ENCODE measurements around the gene GRWD1. TPM values are rescaled to one million over a fixed set of nuclear protein-coding genes. Genes with fewer than 3 reads are reported as not detected.
"Not testable (repeated sequence)": the region's sequence is repeated elsewhere in the genome, so short reads cannot be mapped to it uniquely, and the experiment has no call there.

GRWD1 gene
- total RNA-seq, 8 experiments from 2014 or later, result 10.6 to 46.5 (median 21.8) TPM

GRCh38 chr19:48480183-48480557, 34.4 kb downstream of the GRWD1 start:
- peak overlapping the region in 3 of 5 donors; percentile 5 to 18 (median 11) for H3K4me3 ChIP-seq
- in situ Hi-C loops (cut with MboI; ENCODE audit: low pct_unique_long_range_greater_than_20kb in 2 of 9, low sequenced_read_pairs in 9 of 9, unreplicated experiment in 9 of 9), result loop anchor here in 2 of 9 experiments (25.0 kb wide), 1 partner anchor 107 kb away; no protein-coding TSS in a partner anchor
- ATAC-seq (replicated peaks in 6 of 8), result peak; percentile 8 to 73 (median 26)

GRCh38 chr19:48480558-48481500, 35.0 kb downstream of the GRWD1 start:
- in situ Hi-C loops (cut with MboI; ENCODE audit: low pct_unique_long_range_greater_than_20kb in 2 of 9, low sequenced_read_pairs in 9 of 9, unreplicated experiment in 9 of 9), result loop anchor here in 2 of 9 experiments (25.0 kb wide), 1 partner anchor 106 kb away; no protein-coding TSS in a partner anchor
- H3K4me1 ChIP-seq (replicated peaks in 1 of 2), result peaks cover 9 to 17% of the 10 kb centered on the region in 2 donors
- WGBS, 10 experiments, result 10 to 94% (median 57%) methylated on average over 4 to 18 of the region's 52 CpGs; no CpG with 5 or more reads in 2 of the 10 experiments
- ATAC-seq (replicated peaks in 6 of 8), result peak; percentile 58 to 78 (median 70)
- peak overlapping the region in 3 of 5 donors; percentile 5 to 18 (median 11) for H3K4me3 ChIP-seq
- peak overlapping the region; percentile 19 to 71 for H3K27ac ChIP-seq

More at GRCh38 chr19:48480183-48480557, 34.4 kb downstream of the GRWD1 start:
- 30 to 48% methylated on average over 5 of the region's 32 CpGs; no CpG with 5 or more reads in 8 of the 10 experiments for WGBS, 10 experiments
- Histone ChIP-seq H3K4me1 (replicated peaks in 1 of 2) (peaks cover 9 to 17% of the 10 kb centered on the region in 2 donors), H3K27ac (peak overlapping the region in 1 of 2 donors; percentile 71)

GRCh38 chr19:48481846-48482639, 36.3 kb downstream of the GRWD1 start:
- Histone ChIP-seq H3K4me1 (replicated peaks in 1 of 2) (peaks cover 9 to 17% of the 10 kb centered on the region in 2 donors), H3K4me3 (no peak overlapping the region), H3K27ac (no peak overlapping the region)
- ATAC-seq (replicated peaks in 6 of 8), result peak in 1 of 8 experiments; percentile 6
- in situ Hi-C loops (cut with MboI; ENCODE audit: low pct_unique_long_range_greater_than_20kb in 2 of 9, low sequenced_read_pairs in 9 of 9, unreplicated experiment in 9 of 9), result loop anchor here in 2 of 9 experiments (25.0 kb wide), 1 partner anchor 105 kb away; no protein-coding TSS in a partner anchor
- 14 to 86% (median 81%) methylated on average over 1 to 4 of the region's 7 CpGs; no CpG with 5 or more reads in 5 of the 10 experiments for WGBS, 10 experiments

GRCh38 chr19:48483301-48483700, 37.5 kb downstream of the GRWD1 start:
- Histone ChIP-seq H3K27ac (no peak overlapping the region), H3K4me1 (replicated peaks in 1 of 2) (peaks cover 9 to 14% of the 10 kb centered on the region in 2 donors), H3K4me3 (no peak overlapping the region)
- no CpG with 5 or more reads among the region's 3 CpGs for WGBS, 10 experiments
- in situ Hi-C loops (cut with MboI; ENCODE audit: low pct_unique_long_range_greater_than_20kb in 2 of 9, low sequenced_read_pairs in 9 of 9, unreplicated experiment in 9 of 9), result loop anchor here in 2 of 9 experiments (25.0 kb wide), 1 partner anchor 104 kb away; no protein-coding TSS in a partner anchor
- ATAC-seq (replicated peaks in 6 of 8), result no peak

GRCh38 chr19:48484247-48484893, 38.6 kb downstream of the GRWD1 start:
- ATAC-seq (replicated peaks in 6 of 8), result no peak
- Histone ChIP-seq H3K4me1 (replicated peaks in 1 of 2) (peaks cover 9 to 14% of the 10 kb centered on the region in 2 donors), H3K4me3 (no peak overlapping the region), H3K27ac (no peak overlapping the region)
- in situ Hi-C loops (cut with MboI; ENCODE audit: low pct_unique_long_range_greater_than_20kb in 2 of 9, low sequenced_read_pairs in 9 of 9, unreplicated experiment in 9 of 9), result loop anchor here in 2 of 9 experiments (25.0 kb wide), 1 partner anchor 103 kb away; no protein-coding TSS in a partner anchor
- 50 to 90% (median 80%) methylated on average over 2 to 13 of the region's 16 CpGs for WGBS, 10 experiments

- Histone ChIP-seq H3K27ac (no peak overlapping the region), H3K4me3 (no peak overlapping the region), H3K4me1 (replicated peaks in 1 of 2) (peaks cover 5 to 14% of the 10 kb centered on the region in 2 donors)
- WGBS, 10 experiments, result 54 to 100% (median 84%) methylated on average over 2 to 14 of the region's 37 CpGs; no CpG with 5 or more reads in 5 of the 10 experiments
- peak in 1 of 8 experiments; percentile 1 for ATAC-seq (replicated peaks in 6 of 8)
- in situ Hi-C loops (cut with MboI; ENCODE audit: low pct_unique_long_range_greater_than_20kb in 2 of 9, low sequenced_read_pairs in 9 of 9, unreplicated experiment in 9 of 9), result loop anchor here in 2 of 9 experiments (25.0 kb wide), 1 partner anchor 102 kb away; no protein-coding TSS in a partner anchor
Observed at GRCh38 chr19:48484931-48485612, 39.3 kb downstream of the GRWD1 start.

GRCh38 chr19:48486706-48487105, 40.9 kb downstream of the GRWD1 start:
- not testable (repeated sequence) for H3K27ac ChIP-seq; ATAC-seq (replicated peaks in 6 of 8); H3K4me3 ChIP-seq
- H3K4me1 ChIP-seq (replicated peaks in 1 of 2), result peaks cover 8 to 15% of the 10 kb centered on the region in 2 donors
- in situ Hi-C loops (cut with MboI; ENCODE audit: low pct_unique_long_range_greater_than_20kb in 2 of 9, low sequenced_read_pairs in 9 of 9, unreplicated experiment in 9 of 9), result loop anchor here in 2 of 9 experiments (25.0 kb wide), 1 partner anchor 101 kb away; no protein-coding TSS in a partner anchor
- WGBS, 10 experiments, result 67 to 100% (median 92%) methylated on average over 1 to 6 of the region's 10 CpGs; no CpG with 5 or more reads in 2 of the 10 experiments

GRCh38 chr19:48487544-48487943, 41.8 kb downstream of the GRWD1 start:
- in situ Hi-C loops (cut with MboI; ENCODE audit: low pct_unique_long_range_greater_than_20kb in 2 of 9, low sequenced_read_pairs in 9 of 9, unreplicated experiment in 9 of 9), result loop anchor here in 2 of 9 experiments (25.0 kb wide), 1 partner anchor 100 kb away; no protein-coding TSS in a partner anchor
- H3K27ac ChIP-seq, result no peak overlapping the region
- ATAC-seq (replicated peaks in 6 of 8), result no peak

GRCh38 chr19:48487948-48488347, 42.2 kb downstream of the GRWD1 start:
- peaks cover 9 to 22% of the 10 kb centered on the region in 2 donors for H3K4me1 ChIP-seq (replicated peaks in 1 of 2)
- ATAC-seq (replicated peaks in 6 of 8), result no peak
- H3K27ac ChIP-seq, result no peak overlapping the region
- H3K4me3 ChIP-seq, result no peak overlapping the region
- 17 to 93% (median 74%) methylated on average over 3 to 6 of the region's 8 CpGs; no CpG with 5 or more reads in 7 of the 10 experiments for WGBS, 10 experiments
- in situ Hi-C loops (cut with MboI; ENCODE audit: low pct_unique_long_range_greater_than_20kb in 2 of 9, low sequenced_read_pairs in 9 of 9, unreplicated experiment in 9 of 9), result loop anchor here in 2 of 9 experiments (25.0 kb wide), 1 partner anchor 99 kb away; no protein-coding TSS in a partner anchor

More at GRCh38 chr19:48487544-48487943, 41.8 kb downstream of the GRWD1 start:
- Histone ChIP-seq H3K4me1 (replicated peaks in 1 of 2) (peaks cover 9 to 21% of the 10 kb centered on the region in 2 donors), H3K4me3 (no peak overlapping the region)
- 38 to 100% (median 64%) methylated on average over 1 to 3 of the region's 6 CpGs; no CpG with 5 or more reads in 6 of the 10 experiments for WGBS, 10 experiments

- not testable (repeated sequence) for ATAC-seq (replicated peaks in 6 of 8); H3K27ac ChIP-seq; H3K4me3 ChIP-seq
- WGBS, 10 experiments, result 47 to 100% (median 100%) methylated on average over 1 to 6 of the region's 7 CpGs; no CpG with 5 or more reads in 2 of the 10 experiments
- H3K4me1 ChIP-seq (replicated peaks in 1 of 2), result peaks cover 9 to 20% of the 10 kb centered on the region in 2 donors
- in situ Hi-C loops (cut with MboI; ENCODE audit: low pct_unique_long_range_greater_than_20kb in 2 of 9, low sequenced_read_pairs in 9 of 9, unreplicated experiment in 9 of 9), result loop anchor here in 2 of 9 experiments (25.0 kb wide), 1 partner anchor 99 kb away; no protein-coding TSS in a partner anchor
Observed at GRCh38 chr19:48488478-48488877, 42.7 kb downstream of the GRWD1 start.

- peak in 3 of 8 experiments; percentile 2 to 34 (median 11) for ATAC-seq (replicated peaks in 6 of 8)
- in situ Hi-C loops (cut with MboI; ENCODE audit: low pct_unique_long_range_greater_than_20kb in 2 of 9, low sequenced_read_pairs in 9 of 9, unreplicated experiment in 9 of 9), result loop anchor here in 2 of 9 experiments (25.0 kb wide), 1 partner anchor 98 kb away; no protein-coding TSS in a partner anchor
- 17 to 73% (median 40%) methylated on average over 1 to 8 of the region's 19 CpGs; no CpG with 5 or more reads in 5 of the 10 experiments for WGBS, 10 experiments
- Histone ChIP-seq H3K27ac (no peak overlapping the region), H3K4me1 (replicated peaks in 1 of 2) (peaks cover 9 to 23% of the 10 kb centered on the region in 2 donors), H3K4me3 (no peak overlapping the region)
Observed at GRCh38 chr19:48489608-48490216, 43.9 kb downstream of the GRWD1 start.

All from motor neuron (in vitro differentiated cells).